ENCODE measurements around the gene ZNF775. TPM values are rescaled to one million over a fixed set of nuclear protein-coding genes. Genes with fewer than 3 reads are reported as not detected.
A peak's percentile ranks its signal among the peaks of the same experiment; 100 is the strongest.

The ZNF775 gene
- total and polyA plus RNA-seq, 2 of the 13 experiments (the other 11 are each of a cell fraction or from before 2014, with no cell fraction given), result 3.1 to 3.2 TPM

- TF ChIP-seq REST (IDR thresholded peaks at IDR 0.05; ENCODE audit: borderline replicate concordance in 1 of 2, low read depth in 1 of 2, low read length in 2 of 2), result no peak
- no peak for TF ChIP-seq MATR3 (CRISPR knock-in tag; IDR thresholded peaks at IDR 0.05)
- TF ChIP-seq BCLAF1 (IDR thresholded peaks at IDR 0.05), result no peak
- no peak for TF ChIP-seq MED1 (CRISPR knock-in tag; IDR thresholded peaks at IDR 0.05)
- peak; percentile 61; the same call in 1 of the 2 replicates for TF ChIP-seq KDM2A (CRISPR knock-in tag; IDR thresholded peaks at IDR 0.05; ENCODE audit: borderline replicate concordance, low read depth)
- TF ChIP-seq, protein P1, sequence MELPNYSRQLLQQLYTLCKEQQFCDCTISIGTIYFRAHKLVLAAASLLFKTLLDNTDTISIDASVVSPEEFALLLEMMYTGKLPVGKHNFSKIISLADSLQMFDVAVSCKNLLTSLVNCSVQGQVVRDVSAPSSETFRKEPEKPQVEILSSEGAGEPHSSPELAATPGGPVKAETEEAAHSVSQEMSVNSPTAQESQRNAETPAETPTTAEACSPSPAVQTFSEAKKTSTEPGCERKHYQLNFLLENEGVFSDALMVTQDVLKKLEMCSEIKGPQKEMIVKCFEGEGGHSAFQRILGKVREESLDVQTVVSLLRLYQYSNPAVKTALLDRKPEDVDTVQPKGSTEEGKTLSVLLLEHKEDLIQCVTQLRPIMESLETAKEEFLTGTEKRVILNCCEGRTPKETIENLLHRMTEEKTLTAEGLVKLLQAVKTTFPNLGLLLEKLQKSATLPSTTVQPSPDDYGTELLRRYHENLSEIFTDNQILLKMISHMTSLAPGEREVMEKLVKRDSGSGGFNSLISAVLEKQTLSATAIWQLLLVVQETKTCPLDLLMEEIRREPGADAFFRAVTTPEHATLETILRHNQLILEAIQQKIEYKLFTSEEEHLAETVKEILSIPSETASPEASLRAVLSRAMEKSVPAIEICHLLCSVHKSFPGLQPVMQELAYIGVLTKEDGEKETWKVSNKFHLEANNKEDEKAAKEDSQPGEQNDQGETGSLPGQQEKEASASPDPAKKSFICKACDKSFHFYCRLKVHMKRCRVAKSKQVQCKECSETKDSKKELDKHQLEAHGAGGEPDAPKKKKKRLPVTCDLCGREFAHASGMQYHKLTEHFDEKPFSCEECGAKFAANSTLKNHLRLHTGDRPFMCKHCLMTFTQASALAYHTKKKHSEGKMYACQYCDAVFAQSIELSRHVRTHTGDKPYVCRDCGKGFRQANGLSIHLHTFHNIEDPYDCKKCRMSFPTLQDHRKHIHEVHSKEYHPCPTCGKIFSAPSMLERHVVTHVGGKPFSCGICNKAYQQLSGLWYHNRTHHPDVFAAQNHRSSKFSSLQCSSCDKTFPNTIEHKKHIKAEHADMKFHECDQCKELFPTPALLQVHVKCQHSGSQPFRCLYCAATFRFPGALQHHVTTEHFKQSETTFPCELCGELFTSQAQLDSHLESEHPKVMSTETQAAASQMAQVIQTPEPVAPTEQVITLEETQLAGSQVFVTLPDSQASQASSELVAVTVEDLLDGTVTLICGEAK (IDR thresholded peaks at IDR 0.05), result no peak
- TF ChIP-seq, protein P1 (CRISPR knock-in tag; IDR thresholded peaks at IDR 0.05), result no peak
Measured at GRCh38 chr7:150341263-150342120, 37.6 kb upstream of the ZNF775 start, which contains the start of gene RARRES2 (continued).
